ENCODE data around the gene SLC10A3.

Gene SLC10A3

DNA sequence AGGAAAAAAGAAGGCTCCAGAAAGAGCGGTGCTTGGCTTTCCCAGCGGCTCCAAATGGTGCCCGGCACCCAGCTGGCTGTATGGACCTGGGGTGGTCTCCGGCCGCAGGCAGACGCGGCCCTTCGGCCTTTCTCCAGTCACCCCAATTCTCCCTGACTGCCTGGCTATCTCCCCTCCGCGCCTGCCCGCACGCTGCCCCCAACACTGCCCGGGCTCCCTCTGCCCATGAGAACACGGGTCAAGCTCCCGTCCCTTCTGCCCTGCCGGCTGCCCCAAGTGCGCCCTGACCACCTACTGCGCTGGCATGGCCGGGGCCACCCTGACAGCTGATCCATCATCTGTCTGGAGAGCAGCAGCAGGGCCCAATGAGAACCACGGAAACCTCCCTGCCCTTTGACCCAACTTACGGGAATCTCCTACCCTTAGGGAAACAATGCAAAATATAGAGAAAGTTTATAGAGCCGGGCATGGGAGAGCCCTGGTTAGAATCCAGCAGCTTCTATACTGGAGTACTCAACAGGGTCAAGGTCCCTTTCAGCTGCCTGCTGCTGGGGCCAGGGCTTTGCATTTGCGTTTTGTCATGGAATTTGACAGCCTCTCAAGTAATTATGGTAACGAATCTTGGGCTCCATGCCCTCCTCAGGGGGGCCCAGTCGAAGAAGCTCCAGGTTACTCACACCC is 26.8 kb upstream of the SLC10A3 start:
- no peaks in the 10 kb centered on the region for H3K36me3 ChIP-seq (ENCODE audit: control insufficient read depth, insufficient read depth, low read length)
- H3K9ac ChIP-seq (ENCODE audit: low read length): peak overlapping the region; percentile 92
- peaks cover 7% of the 10 kb centered on the region for H3K4me1 ChIP-seq (ENCODE audit: control insufficient read depth, insufficient read depth, low read length)
- H3K4me3 ChIP-seq (ENCODE audit: low read length): peak overlapping the region; percentile 59
- H3K27me3 ChIP-seq (ENCODE audit: control insufficient read depth, insufficient read depth, low read length): peaks cover 4% of the 10 kb centered on the region
- H3K27ac ChIP-seq (ENCODE audit: low read depth, low read length): peak overlapping the region; percentile 88

DNA sequence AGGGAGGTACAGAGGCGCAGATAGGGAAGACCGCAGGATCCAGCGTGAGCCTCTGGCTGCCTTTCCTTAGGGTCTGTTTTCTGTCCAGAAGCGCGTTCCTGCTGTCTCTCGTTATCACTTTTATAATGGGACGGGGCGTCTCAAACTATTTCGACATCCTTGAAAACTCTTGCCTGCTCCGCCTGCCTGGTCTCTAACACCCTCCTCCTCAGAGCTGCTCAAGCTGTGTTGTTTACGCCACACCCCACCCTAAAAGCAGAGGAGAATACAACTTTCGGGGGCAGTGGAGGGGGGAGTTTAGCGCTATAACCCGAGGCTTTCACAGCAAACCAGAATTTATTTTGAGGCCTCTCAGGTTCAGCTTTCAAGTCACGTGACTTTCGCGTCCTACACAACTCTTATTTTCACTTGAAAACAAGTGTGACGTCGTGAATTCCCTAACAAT is 26.2 kb upstream of the SLC10A3 start:
- Histone ChIP-seq H3K9ac (ENCODE audit: low read length) (peak overlapping the region; percentile 92), H3K27ac (ENCODE audit: low read depth, low read length) (peak overlapping the region; percentile 88), H3K4me1 (ENCODE audit: control insufficient read depth, insufficient read depth, low read length) (peaks cover 7% of the 10 kb centered on the region), H3K36me3 (ENCODE audit: control insufficient read depth, insufficient read depth, low read length) (no peaks in the 10 kb centered on the region), H3K4me3 (ENCODE audit: low read length) (peak overlapping the region; percentile 59), H3K27me3 (ENCODE audit: control insufficient read depth, insufficient read depth, low read length) (peaks cover 4% of the 10 kb centered on the region)

- H3K36me3 ChIP-seq (ENCODE audit: control insufficient read depth, insufficient read depth, low read length): no peaks in the 10 kb centered on the region
- H3K9ac ChIP-seq (ENCODE audit: low read length): peak within 1 kb of the TSS; percentile 92
- H3K27me3 ChIP-seq (ENCODE audit: control insufficient read depth, insufficient read depth, low read length): peaks cover 4% of the 10 kb centered on the region
- peak within 1 kb of the TSS; percentile 95 for H3K27ac ChIP-seq (ENCODE audit: low read depth, low read length)
- peaks cover 7% of the 10 kb centered on the region for H3K4me1 ChIP-seq (ENCODE audit: control insufficient read depth, insufficient read depth, low read length)
- H3K4me3 ChIP-seq (ENCODE audit: low read length): peak within 1 kb of the TSS; percentile 77
Measured at GRCh38 chrX:154515966-154516655, 25.7 kb upstream of the SLC10A3 start, which contains the start of gene FAM3A. Gene FAM3A, minus strand, starts transcription at chrX:154516232. Its CDS starts 460 bp downstream, at chrX:154515772.

- peak overlapping the region; percentile 95 for H3K27ac ChIP-seq (ENCODE audit: low read depth, low read length)
- H3K4me3 ChIP-seq (ENCODE audit: low read length): peak overlapping the region; percentile 77
- peak overlapping the region; percentile 62 for H3K9ac ChIP-seq (ENCODE audit: low read length)
- peaks cover 7% of the 10 kb centered on the region for H3K4me1 ChIP-seq (ENCODE audit: control insufficient read depth, insufficient read depth, low read length)
- H3K27me3 ChIP-seq (ENCODE audit: control insufficient read depth, insufficient read depth, low read length): peaks cover 4% of the 10 kb centered on the region
- H3K36me3 ChIP-seq (ENCODE audit: control insufficient read depth, insufficient read depth, low read length): no peaks in the 10 kb centered on the region
Measured at GRCh38 chrX:154515090-154515965, 24.9 kb upstream of the SLC10A3 start.

DNA sequence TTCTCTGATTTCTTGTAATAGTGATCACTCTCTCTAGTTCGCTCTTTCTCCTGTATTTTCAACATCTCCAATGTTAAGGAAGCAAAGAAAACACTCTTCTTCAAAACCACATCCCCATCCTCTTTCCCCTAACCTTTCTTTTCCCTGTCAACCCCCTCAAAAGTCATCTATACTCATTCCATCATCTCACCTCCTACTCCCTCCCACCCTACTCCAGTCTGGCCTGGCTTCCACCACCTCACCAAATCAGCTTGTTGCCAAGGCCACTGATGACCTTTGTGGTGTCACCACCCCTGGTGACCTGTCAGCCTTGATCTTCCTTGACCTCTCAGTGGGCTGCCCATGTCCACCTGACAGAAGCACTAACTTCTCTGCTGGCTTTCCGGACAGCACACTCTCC is 23.3 kb upstream of the SLC10A3 start:
- no peak overlapping the region for H3K4me3 ChIP-seq (ENCODE audit: low read length)
- H3K4me1 ChIP-seq (ENCODE audit: control insufficient read depth, insufficient read depth, low read length): peaks cover 7% of the 10 kb centered on the region
- H3K9ac ChIP-seq (ENCODE audit: low read length): no peak overlapping the region
- H3K27me3 ChIP-seq (ENCODE audit: control insufficient read depth, insufficient read depth, low read length): peaks cover 4% of the 10 kb centered on the region
- H3K36me3 ChIP-seq (ENCODE audit: control insufficient read depth, insufficient read depth, low read length): no peaks in the 10 kb centered on the region
- no peak overlapping the region for H3K27ac ChIP-seq (ENCODE audit: low read depth, low read length)

DNA sequence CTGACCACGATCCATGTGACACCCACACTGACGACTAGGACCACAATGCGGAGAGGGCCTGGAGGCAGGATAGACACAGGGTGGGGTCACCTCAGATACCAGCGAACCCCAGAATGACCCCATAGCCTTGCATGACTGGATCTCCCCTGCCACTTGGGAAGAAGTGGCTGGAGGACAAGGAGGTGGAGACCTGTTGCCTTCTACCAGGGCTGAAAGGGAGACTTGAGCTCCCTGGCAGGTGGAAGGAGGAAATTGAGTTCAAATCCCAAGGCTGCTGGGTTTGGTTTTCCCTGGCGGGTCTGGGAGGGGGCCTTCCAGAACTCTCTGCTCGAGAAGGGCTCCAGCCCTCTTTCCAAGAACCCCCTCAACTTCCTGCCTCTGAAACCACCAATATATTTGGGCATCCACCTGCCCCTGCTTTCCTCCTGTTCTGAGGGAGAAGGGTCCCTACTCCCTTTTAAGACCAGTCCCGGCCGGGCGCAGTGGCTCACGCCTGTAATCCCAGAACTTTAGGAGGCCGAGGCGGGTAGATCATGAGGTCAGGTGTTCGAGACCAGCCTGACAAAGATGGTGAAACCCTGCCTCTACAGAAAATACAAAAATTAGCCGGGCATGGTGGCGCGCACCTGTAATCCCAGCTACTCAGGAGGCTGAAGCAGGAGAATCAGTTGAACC is 22.6 kb upstream of the SLC10A3 start:
- Histone ChIP-seq H3K27ac (ENCODE audit: low read depth, low read length) (no peak overlapping the region), H3K36me3 (ENCODE audit: control insufficient read depth, insufficient read depth, low read length) (no peaks in the 10 kb centered on the region), H3K4me1 (ENCODE audit: control insufficient read depth, insufficient read depth, low read length) (peaks cover 7% of the 10 kb centered on the region), H3K27me3 (ENCODE audit: control insufficient read depth, insufficient read depth, low read length) (peaks cover 4% of the 10 kb centered on the region), H3K4me3 (ENCODE audit: low read length) (no peak overlapping the region), H3K9ac (ENCODE audit: low read length) (no peak overlapping the region)

GRCh38 chrX:154511761-154512160 is 21.3 kb upstream of the SLC10A3 start:
- H3K9ac ChIP-seq (ENCODE audit: low read length): no peak overlapping the region
- no peaks in the 10 kb centered on the region for H3K36me3 ChIP-seq (ENCODE audit: control insufficient read depth, insufficient read depth, low read length)
- peaks cover 4% of the 10 kb centered on the region for H3K27me3 ChIP-seq (ENCODE audit: control insufficient read depth, insufficient read depth, low read length)
- no peak overlapping the region for H3K4me3 ChIP-seq (ENCODE audit: low read length)
- no peak overlapping the region for H3K27ac ChIP-seq (ENCODE audit: low read depth, low read length)
- no peaks in the 10 kb centered on the region for H3K4me1 ChIP-seq (ENCODE audit: control insufficient read depth, insufficient read depth, low read length)

DNA sequence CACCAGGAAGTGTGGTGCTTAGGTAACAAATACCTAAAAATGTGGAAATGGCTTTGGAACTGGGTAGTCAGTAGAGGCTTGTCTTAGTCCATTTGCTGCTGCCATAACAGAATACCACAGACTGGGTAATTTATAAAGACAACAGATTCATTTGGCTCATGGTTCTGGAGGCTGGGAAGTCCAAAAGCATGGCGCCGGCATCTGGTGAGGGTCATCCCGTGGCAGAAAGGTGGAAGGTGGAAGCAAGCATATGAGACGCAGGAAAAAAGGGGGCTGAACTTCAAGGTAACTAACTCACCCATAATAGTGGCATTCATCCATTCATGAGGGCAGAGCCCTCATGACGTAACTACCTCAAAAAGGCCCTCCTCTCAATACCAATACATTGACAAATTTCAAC is 19.0 kb upstream of the SLC10A3 start:
- no peaks in the 10 kb centered on the region for H3K27me3 ChIP-seq (ENCODE audit: control insufficient read depth, insufficient read depth, low read length)
- no peaks in the 10 kb centered on the region for H3K36me3 ChIP-seq (ENCODE audit: control insufficient read depth, insufficient read depth, low read length)
- no peaks in the 10 kb centered on the region for H3K4me1 ChIP-seq (ENCODE audit: control insufficient read depth, insufficient read depth, low read length)
- no peak overlapping the region for H3K27ac ChIP-seq (ENCODE audit: low read depth, low read length)
- no peak overlapping the region for H3K4me3 ChIP-seq (ENCODE audit: low read length)
- H3K9ac ChIP-seq (ENCODE audit: low read length): no peak overlapping the region

DNA sequence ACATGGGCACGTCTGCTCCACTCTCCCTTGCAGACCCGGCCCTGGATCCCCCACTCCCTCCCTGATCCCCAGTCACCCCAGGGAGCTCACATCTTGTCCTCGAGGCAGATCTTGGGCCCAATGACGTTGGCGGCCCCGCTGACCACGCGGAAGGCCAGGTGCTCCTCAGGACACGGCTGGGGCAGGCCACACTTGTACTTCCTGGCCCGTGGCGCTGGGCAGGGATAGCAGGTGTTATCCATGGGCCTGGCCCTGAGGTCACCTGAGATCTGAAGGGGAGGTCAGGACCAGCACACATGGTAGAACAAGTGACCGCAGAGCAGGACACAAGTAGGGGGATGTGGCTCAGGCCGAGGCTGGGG is 17.9 kb upstream of the SLC10A3 start:
- H3K36me3 ChIP-seq (ENCODE audit: control insufficient read depth, insufficient read depth, low read length): no peaks in the 10 kb centered on the region
- no peak overlapping the region for H3K27ac ChIP-seq (ENCODE audit: low read depth, low read length)
- no peak overlapping the region for H3K9ac ChIP-seq (ENCODE audit: low read length)
- no peaks in the 10 kb centered on the region for H3K4me1 ChIP-seq (ENCODE audit: control insufficient read depth, insufficient read depth, low read length)
- H3K4me3 ChIP-seq (ENCODE audit: low read length): no peak overlapping the region
- no peaks in the 10 kb centered on the region for H3K27me3 ChIP-seq (ENCODE audit: control insufficient read depth, insufficient read depth, low read length)

- Histone ChIP-seq H3K36me3 (ENCODE audit: control insufficient read depth, insufficient read depth, low read length) (no peaks in the 10 kb centered on the region), H3K4me3 (ENCODE audit: low read length) (no peak overlapping the region), H3K27ac (ENCODE audit: low read depth, low read length) (no peak overlapping the region), H3K27me3 (ENCODE audit: control insufficient read depth, insufficient read depth, low read length) (no peaks in the 10 kb centered on the region), H3K9ac (ENCODE audit: low read length) (no peak overlapping the region), H3K4me1 (ENCODE audit: control insufficient read depth, insufficient read depth, low read length) (no peaks in the 10 kb centered on the region)
Measured at GRCh38 chrX:154507673-154508383, 17.4 kb upstream of the SLC10A3 start.

DNA sequence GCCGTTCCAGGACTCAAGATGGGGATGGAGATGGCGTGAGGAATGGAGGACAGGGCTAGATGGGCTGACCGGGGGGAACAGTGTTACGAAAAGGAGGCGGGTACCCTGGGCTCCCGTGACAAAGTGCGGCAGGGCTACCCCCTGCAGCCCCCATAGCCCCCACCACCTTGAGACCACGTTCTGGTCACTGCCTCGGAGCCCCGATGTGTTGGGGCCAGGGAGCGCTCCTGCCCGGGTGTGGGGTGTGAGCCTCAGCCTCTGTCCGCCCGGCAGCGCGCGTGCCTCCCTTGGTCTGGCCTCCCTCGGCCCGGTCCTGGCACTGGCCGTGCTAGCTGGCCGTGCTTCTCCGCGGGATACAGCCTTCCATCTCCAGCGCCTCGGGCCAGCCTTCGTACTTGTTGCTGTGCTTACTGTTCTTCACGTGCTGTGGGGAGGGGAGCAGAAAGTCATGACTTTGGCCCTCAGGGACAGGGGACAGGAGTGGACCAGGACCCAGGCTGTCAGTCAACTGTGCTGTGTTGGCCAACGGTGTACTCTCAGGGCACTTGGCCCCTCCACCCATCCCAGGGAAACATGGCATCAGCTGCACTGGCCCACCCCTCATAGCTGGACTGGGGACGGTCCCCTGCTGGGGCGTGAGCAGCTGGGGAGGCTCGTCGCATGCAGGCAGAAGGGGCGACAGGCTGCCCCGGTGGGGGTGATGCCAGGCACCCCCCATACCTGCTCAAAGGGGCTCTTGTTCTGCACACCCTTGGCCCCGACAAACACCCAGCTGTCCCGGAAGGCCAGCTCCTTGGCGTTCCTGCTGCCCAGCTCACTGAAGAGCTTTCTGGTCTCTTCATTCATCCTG is 16.3 kb upstream of the SLC10A3 start:
- Histone ChIP-seq H3K4me3 (ENCODE audit: low read length) (no peak overlapping the region), H3K9ac (ENCODE audit: low read length) (no peak overlapping the region), H3K27me3 (ENCODE audit: control insufficient read depth, insufficient read depth, low read length) (no peaks in the 10 kb centered on the region), H3K36me3 (ENCODE audit: control insufficient read depth, insufficient read depth, low read length) (no peaks in the 10 kb centered on the region), H3K27ac (ENCODE audit: low read depth, low read length) (no peak overlapping the region), H3K4me1 (ENCODE audit: control insufficient read depth, insufficient read depth, low read length) (no peaks in the 10 kb centered on the region)
